K562 (cell line): ENCODE data around the gene SF3A2. TPM values are rescaled to one million over a fixed set of nuclear protein-coding genes. Genes with fewer than 3 reads are reported as not detected.

ENCODE experiments used
- ATAC-seq: fragments of 200-7000 bp; cut with Tn5 transposase; 3 replicates; pipeline ENCODE4 v1.9.1; 2020; ENCODE audit warnings: moderate library complexity
- BruUV-seq: library from RNA; stranded (reverse); fragments of 400-500 nt; replicated peaks from 2 replicates; lab custom pipeline; 2021; lab: Mats Ljungman, UMichigan
- CTCF ChIA-PET: fragments of 300-600 bp; formaldehyde crosslinking; extraction: SDS; loops from one replicate; lab custom pipeline; 2021; ENCODE audit warnings: low intra/inter-chr PET ratio; lab: Yijun Ruan, JAX
- POLR2A ChIA-PET: fragments of 300-600, 350-650 bp; sonication (Branson Sonifier 250); formaldehyde crosslinking; extraction: SDS; loops from one replicate; lab custom pipeline; 2021; ENCODE audit warnings: antibody characterized with exemption, inconsistent platforms; lab: Yijun Ruan, JAX
- DNase-seq, 4 experiments: peaks; one replicate each; pipeline versions ENCODE4 v3.0.0 to v3.0.0-alpha.2; 2011 to 2018; ENCODE audit warnings: low spot score in 3 of 4, mixed read lengths in 3 of 4; ENCODE audit errors: extremely low read depth in 1 of 4
- FAIRE-seq: peaks from 2 replicates; lab custom pipeline; 2011; peaks lifted over from hg19 to GRCh38; lab: Jason Lieb, UNC
- H2AFZ ChIP-seq: 2 replicates; pipeline ENCODE4 v1.6.0; 2011; ENCODE audit warnings: low read depth, low read length, control low read depth, inconsistent platforms
- H3K27ac ChIP-seq: fragments of 200-600 bp; 3 replicates; pipeline ENCODE4 v1.8.0; 2011; ENCODE audit warnings: low read depth, mild to moderate bottlenecking, control low read depth, inconsistent platforms, low read length, moderate library complexity, mixed read lengths; ENCODE audit errors: extremely low read depth
- H3K27me3 ChIP-seq, 2 experiments: fragments of 300-600 bp in 1 of 2; 2 replicates in 1 of 2; 3 replicates in 1 of 2; pipeline versions ENCODE4 v1.6.0 to v1.8.0; 2011; ENCODE audit warnings: inconsistent platforms in 2 of 2, low read length in 2 of 2, mild to moderate bottlenecking in 1 of 2, mixed read lengths in 1 of 2, moderate library complexity in 1 of 2; ENCODE audit not compliant: control insufficient read depth in 2 of 2, insufficient read depth in 2 of 2
- H3K36me3 ChIP-seq: fragments of 300-600 bp; 3 replicates; pipeline ENCODE4 v1.8.0; 2011; ENCODE audit warnings: mild to moderate bottlenecking, low read length, inconsistent platforms; ENCODE audit not compliant: control insufficient read depth, insufficient read depth
- H3K4me1 ChIP-seq, 2 experiments: fragments of 200-600 bp in 1 of 2; replicated peaks in 1 of 2; 2 replicates in 1 of 2; 3 replicates in 1 of 2; pipeline versions ENCODE4 v1.5.1 to v1.8.0; 2011; ENCODE audit warnings: inconsistent platforms in 2 of 2, low read length in 2 of 2, mild to moderate bottlenecking in 1 of 2, mixed read lengths in 1 of 2, moderate library complexity in 1 of 2; ENCODE audit not compliant: control insufficient read depth in 2 of 2, insufficient read depth in 2 of 2
- H3K4me2 ChIP-seq: 2 replicates; pipeline ENCODE4 v1.6.1; 2011; ENCODE audit warnings: low read length, control low read depth, inconsistent platforms, mixed read lengths; ENCODE audit not compliant: insufficient read depth
- H3K4me3 ChIP-seq: fragments of 200-600 bp; sonication (generic), shearing (Covaris generic); 2 replicates; pipeline ENCODE4 v1.5.1; 2016; ENCODE audit warnings: control low read depth, inconsistent platforms
- H3K79me2 ChIP-seq: fragments of 200-600 bp; 3 replicates; pipeline ENCODE4 v1.8.0; 2011; ENCODE audit warnings: low read length, inconsistent platforms; ENCODE audit not compliant: control insufficient read depth, insufficient read depth
- H3K9ac ChIP-seq, 2 experiments: 2 replicates each; pipeline versions ENCODE4 v1.6.0 to v1.6.1; 2011; ENCODE audit warnings: low read depth in 2 of 2, low read length in 2 of 2, control low read depth in 1 of 2, inconsistent platforms in 1 of 2, mild to moderate bottlenecking in 1 of 2, mixed read lengths in 1 of 2; ENCODE audit not compliant: insufficient read depth in 1 of 2
- H3K9me1 ChIP-seq: one replicate; pipeline ENCODE4 v1.6.0; 2011; ENCODE audit warnings: inconsistent platforms, mild to moderate bottlenecking, low read length, moderate library complexity; ENCODE audit not compliant: control insufficient read depth, insufficient read depth
- H3K9me3 ChIP-seq: replicated peaks from 2 replicates; pipeline ENCODE4 v1.5.1; 2011; ENCODE audit warnings: low read depth, low read length, inconsistent platforms; ENCODE audit not compliant: control insufficient read depth, insufficient read depth
- H4K20me1 ChIP-seq: replicated peaks from 2 replicates; pipeline ENCODE4 v1.6.1; 2011; ENCODE audit warnings: low read length, inconsistent platforms, mixed read lengths; ENCODE audit not compliant: control insufficient read depth, insufficient read depth
- HEY1 ChIP-seq: fragments of 250-450 bp; sonication (Bioruptor Pico); IDR thresholded peaks from 2 replicates; pipeline ENCODE4 v1.5.0; 2020; ENCODE audit warnings: mild to moderate bottlenecking, moderate library complexity, borderline replicate concordance
- LCOR ChIP-seq: sonication (generic); formaldehyde crosslinking; IDR thresholded peaks from 2 replicates; pipeline ENCODE4 v1.8.0; 2022; ENCODE audit warnings: mild to moderate bottlenecking, missing genetic modification reagents
- PTRF ChIP-seq: fragments of 450-650 bp; IDR thresholded peaks from 2 replicates; pipeline ENCODE4 v1.6.1; 2016; ENCODE audit warnings: mild to moderate bottlenecking, missing genetic modification characterization, missing compliant biosample characterization
- RBM14 ChIP-seq: fragments of 200-400 bp; formaldehyde crosslinking; IDR thresholded peaks from 2 replicates; pipeline ENCODE4 v1.6.1; 2018; ENCODE audit warnings: low read depth, mild to moderate bottlenecking, low read length, moderate library complexity, borderline replicate concordance; ENCODE audit not compliant: insufficient read depth
- TGIF2 ChIP-seq: sonication (generic); formaldehyde crosslinking; IDR thresholded peaks from 2 replicates; pipeline ENCODE4 v1.8.1; 2022; ENCODE audit warnings: mild to moderate bottlenecking, missing genetic modification reagents, moderate library complexity
- WHSC1 ChIP-seq: IDR thresholded peaks from one replicate; pipeline ENCODE4 v1.6.1; 2012; ENCODE audit warnings: low read length, control low read depth, inconsistent platforms
- ZKSCAN1 ChIP-seq: fragments of 150-350 bp; IDR thresholded peaks from 2 replicates; pipeline ENCODE4 v1.6.1; 2016; ENCODE audit warnings: low read depth, low read length
- ZNF143 ChIP-seq: sonication (generic); formaldehyde crosslinking; IDR thresholded peaks from 2 replicates; pipeline ENCODE4 v1.9.0; 2022; ENCODE audit warnings: mild to moderate bottlenecking, missing genetic modification reagents
- ZNF253 ChIP-seq: fragments of 250-450 bp; sonication (Bioruptor Pico); conservative IDR thresholded peaks from 2 replicates; pipeline ENCODE4 v1.6.1; 2021; ENCODE audit warnings: mild to moderate bottlenecking
- ZNF3 ChIP-seq: fragments of 250-450 bp; sonication (Bioruptor Pico); IDR thresholded peaks from 2 replicates; pipeline ENCODE4 v1.5.0; 2021; ENCODE audit warnings: mild to moderate bottlenecking, moderate library complexity
- ZNF384 ChIP-seq: IDR thresholded peaks from 2 replicates; pipeline ENCODE4 v1.6.1; 2012; ENCODE audit warnings: low read depth, low read length, improper control_type of control experiment
- ZNF586 ChIP-seq: fragments of 450-650 bp; formaldehyde crosslinking; conservative IDR thresholded peaks from 2 replicates; pipeline ENCODE4 v1.4.0; 2020; ENCODE audit warnings: mild to moderate bottlenecking, moderate library complexity
- WGBS: fragments of 100-300 bp; shearing (Covaris generic); methylation state at CpG from one replicate; pipeline ENCODE4 v1.1.6; 2016; ENCODE audit warnings: low coverage, mixed read lengths; ENCODE audit not compliant: insufficient coverage; ENCODE audit errors: missing lambda C conversion rate; 5-methylcytosine and 5-hydroxymethylcytosine counted together
- in situ Hi-C: fragments of 300-500 bp; cut with MboI; formaldehyde crosslinking; loops from 4 replicates; pipeline ENCODE4 v1.15.0; 2018; ENCODE audit warnings: inconsistent platforms, mixed read lengths
- intact Hi-C: fragments of 100-400 bp; cut with micrococcal nuclease; formaldehyde crosslinking; loops from 2 replicates; pipeline ENCODE4 v1.14.2; 2022
- polyA plus RNA-seq, 8 experiments: library from polyadenylated mRNA; depleted of rRNA in 4 of 8; stranded (reverse) in 5 of 8; unstranded in 3 of 8; fragments of >200 nt; fragmentation: Nextera tagmentation in 2 of 8; fragmentation: Illumina TruSeq in 1 of 8; extraction: Ambion mirVana in 2 of 8; extraction: Trizol in 1 of 8; gene quantifications; 2 replicates each; pipeline versions ENCODE4 v1.2.1 to v1.2.3, GENCODE V29; 2011 to 2014; ENCODE audit warnings: inconsistent platforms in 1 of 8, missing spikeins in 1 of 8
- total RNA-seq, 7 experiments: library from RNA; depleted of rRNA in 6 of 7; stranded (reverse); fragments of >200 nt in 6 of 7; fragmentation: Illumina TruSeq in 2 of 7; extraction: Trizol in 2 of 7; gene quantifications; 2 replicates each; pipeline versions ENCODE4 v1.2.1 to v1.2.3, GENCODE V29; 2011 to 2021; ENCODE audit warnings: low replicate concordance in 1 of 7
- TF ChIP-seq, protein P1 (sequence below): sonication (generic); formaldehyde crosslinking; IDR thresholded peaks from 2 replicates; pipeline ENCODE4 v1.8.1; 2022; ENCODE audit warnings: missing genetic modification reagents
- TF ChIP-seq, protein P2 (sequence below): sonication (generic); formaldehyde crosslinking; IDR thresholded peaks from 2 replicates; pipeline ENCODE4 v1.9.0; 2022; ENCODE audit warnings: mild to moderate bottlenecking, missing genetic modification reagents
- TF ChIP-seq, protein P3 (sequence below): IDR thresholded peaks from 3 replicates; pipeline ENCODE4 v1.6.1; 2011; ENCODE audit warnings: borderline replicate concordance, mild to moderate bottlenecking; ENCODE audit not compliant: insufficient read length, insufficient read depth

The SF3A2 gene
- total and polyA plus RNA-seq, 9 of the 15 experiments (the other 6 are each of a cell fraction or from before 2014, with no cell fraction given), result 0.17 to 194 (median 22.8) TPM

DNA sequence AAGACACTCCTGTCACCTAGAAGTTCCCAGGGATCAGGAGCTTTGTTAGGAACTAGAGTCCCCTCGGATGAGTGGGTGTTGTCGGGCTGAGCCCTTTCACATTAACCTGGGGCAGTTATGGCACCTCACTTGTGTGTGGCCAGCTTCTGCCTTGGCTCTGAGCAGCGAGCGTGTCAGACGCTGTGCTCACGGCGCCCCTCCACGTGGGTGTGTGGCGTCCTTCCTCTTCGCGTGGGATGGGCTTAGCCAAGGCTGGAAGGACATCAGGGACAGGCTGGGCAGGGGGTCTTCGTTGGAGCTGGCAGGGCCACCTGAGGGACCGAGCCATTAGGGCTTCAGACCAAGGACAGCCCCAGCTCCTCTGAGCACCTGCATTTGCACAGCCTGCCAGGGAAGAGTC is 49.5 kb upstream of the SF3A2 start (continued):
- TF ChIP-seq TGIF2 (no peak), ZNF384 (no peak)
- TF ChIP-seq, all 486 proteins: peak for 0

DNA sequence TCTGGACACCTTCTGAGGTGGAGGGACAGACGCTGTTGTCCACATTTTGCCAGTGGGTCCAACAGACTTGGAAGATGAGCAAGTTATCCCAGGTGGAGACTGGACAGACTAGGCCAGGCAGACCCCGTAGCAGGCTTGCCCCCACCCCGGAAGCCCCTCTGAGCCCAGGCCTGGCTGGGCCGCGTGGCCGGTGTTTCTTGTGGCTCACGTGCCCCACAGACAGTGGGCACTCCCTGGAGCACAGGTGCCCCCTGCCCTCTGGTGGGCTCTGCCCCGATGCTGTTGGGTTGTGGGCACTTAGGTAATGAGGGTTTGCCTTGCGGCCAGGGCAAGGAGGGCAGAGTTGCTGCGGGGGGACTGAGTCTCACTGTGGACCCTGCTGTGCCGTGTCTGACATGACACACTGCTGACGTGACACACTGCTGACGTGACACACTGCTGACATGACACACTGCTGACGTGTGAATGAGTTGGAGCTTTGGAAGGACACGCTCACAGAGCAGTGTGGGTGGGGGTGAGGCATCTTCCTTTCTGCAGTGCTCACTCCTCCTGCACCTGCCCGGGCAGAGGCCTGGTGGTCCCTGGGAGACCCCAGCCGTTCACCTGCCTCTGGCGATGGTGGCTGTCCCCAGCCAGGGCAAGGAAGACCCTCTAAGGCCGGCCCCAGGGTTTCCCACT is 47.8 kb upstream of the SF3A2 start:
- ChIA-PET CTCF (no interaction called here), POLR2A (interaction anchor here (0.5 kb wide), 1 partner anchor 96 kb away, joined by 3 read pairs; no protein-coding TSS in a partner anchor)
- peaks cover 92% of the 10 kb centered on the region for H3K36me3 ChIP-seq
- H3K4me1 ChIP-seq, result peaks cover 0 to 58% of the 10 kb centered on the region in 2 experiments; a peak in 3 of 5 replicates
- FAIRE-seq (no peak), DNase-seq (no peak), ATAC-seq (no peak)
- no peaks in the 10 kb centered on the region for H3K9me3 ChIP-seq
- peaks cover 7% of the 10 kb centered on the region for H3K9me1 ChIP-seq
- no peak overlapping the region for H3K4me3 ChIP-seq
- 97% methylated on average over 19 of the region's 19 CpGs for WGBS
- H3K79me2 ChIP-seq, result peaks cover 50% of the 10 kb centered on the region
- H2AFZ ChIP-seq, result no peak overlapping the region
- H3K27me3 ChIP-seq, result no peaks in the 10 kb centered on the region
- no peak overlapping the region for H3K9ac ChIP-seq
- no peak overlapping the region for H3K27ac ChIP-seq
- intact Hi-C loops, result no loop called here
- BruUV-seq, result no TSS peak
- H3K4me2 ChIP-seq, result no peak overlapping the region
- in situ Hi-C loops, result no loop called here
- H4K20me1 ChIP-seq, result peaks cover 9% of the 10 kb centered on the region
- TF ChIP-seq HEY1 (CRISPR knock-in tag) (no peak), ZNF143 (CRISPR knock-in tag) (0 out of 2 replicates have a peak, but pooled peaks have one; percentile 29), PTRF (tag) (no peak), ZNF3 (CRISPR knock-in tag) (no peak), WHSC1 (no peak), ZKSCAN1 (no peak), ZNF586 (no peak), LCOR (CRISPR knock-in tag) (no peak), RBM14 (no peak), ZNF253 (no peak)
- TF ChIP-seq, protein P1, sequence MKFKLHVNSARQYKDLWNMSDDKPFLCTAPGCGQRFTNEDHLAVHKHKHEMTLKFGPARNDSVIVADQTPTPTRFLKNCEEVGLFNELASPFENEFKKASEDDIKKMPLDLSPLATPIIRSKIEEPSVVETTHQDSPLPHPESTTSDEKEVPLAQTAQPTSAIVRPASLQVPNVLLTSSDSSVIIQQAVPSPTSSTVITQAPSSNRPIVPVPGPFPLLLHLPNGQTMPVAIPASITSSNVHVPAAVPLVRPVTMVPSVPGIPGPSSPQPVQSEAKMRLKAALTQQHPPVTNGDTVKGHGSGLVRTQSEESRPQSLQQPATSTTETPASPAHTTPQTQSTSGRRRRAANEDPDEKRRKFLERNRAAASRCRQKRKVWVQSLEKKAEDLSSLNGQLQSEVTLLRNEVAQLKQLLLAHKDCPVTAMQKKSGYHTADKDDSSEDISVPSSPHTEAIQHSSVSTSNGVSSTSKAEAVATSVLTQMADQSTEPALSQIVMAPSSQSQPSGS (CRISPR knock-in tag), result 0 out of 2 replicates have a peak, but pooled peaks have one; percentile 27
- TF ChIP-seq, protein P2, sequence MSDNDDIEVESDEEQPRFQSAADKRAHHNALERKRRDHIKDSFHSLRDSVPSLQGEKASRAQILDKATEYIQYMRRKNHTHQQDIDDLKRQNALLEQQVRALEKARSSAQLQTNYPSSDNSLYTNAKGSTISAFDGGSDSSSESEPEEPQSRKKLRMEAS (CRISPR knock-in tag), result peak; percentile 16; the same call in 1 of the 2 replicates
- TF ChIP-seq, protein P3, sequence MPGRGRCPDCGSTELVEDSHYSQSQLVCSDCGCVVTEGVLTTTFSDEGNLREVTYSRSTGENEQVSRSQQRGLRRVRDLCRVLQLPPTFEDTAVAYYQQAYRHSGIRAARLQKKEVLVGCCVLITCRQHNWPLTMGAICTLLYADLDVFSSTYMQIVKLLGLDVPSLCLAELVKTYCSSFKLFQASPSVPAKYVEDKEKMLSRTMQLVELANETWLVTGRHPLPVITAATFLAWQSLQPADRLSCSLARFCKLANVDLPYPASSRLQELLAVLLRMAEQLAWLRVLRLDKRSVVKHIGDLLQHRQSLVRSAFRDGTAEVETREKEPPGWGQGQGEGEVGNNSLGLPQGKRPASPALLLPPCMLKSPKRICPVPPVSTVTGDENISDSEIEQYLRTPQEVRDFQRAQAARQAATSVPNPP, result no peak
